ENCODE data around the gene SEMA3B.
"Not testable (repeated sequence)": the region's sequence is repeated elsewhere in the genome, so short reads cannot be mapped to it uniquely, and the experiment has no call there.

SEMA3B gene

DNA sequence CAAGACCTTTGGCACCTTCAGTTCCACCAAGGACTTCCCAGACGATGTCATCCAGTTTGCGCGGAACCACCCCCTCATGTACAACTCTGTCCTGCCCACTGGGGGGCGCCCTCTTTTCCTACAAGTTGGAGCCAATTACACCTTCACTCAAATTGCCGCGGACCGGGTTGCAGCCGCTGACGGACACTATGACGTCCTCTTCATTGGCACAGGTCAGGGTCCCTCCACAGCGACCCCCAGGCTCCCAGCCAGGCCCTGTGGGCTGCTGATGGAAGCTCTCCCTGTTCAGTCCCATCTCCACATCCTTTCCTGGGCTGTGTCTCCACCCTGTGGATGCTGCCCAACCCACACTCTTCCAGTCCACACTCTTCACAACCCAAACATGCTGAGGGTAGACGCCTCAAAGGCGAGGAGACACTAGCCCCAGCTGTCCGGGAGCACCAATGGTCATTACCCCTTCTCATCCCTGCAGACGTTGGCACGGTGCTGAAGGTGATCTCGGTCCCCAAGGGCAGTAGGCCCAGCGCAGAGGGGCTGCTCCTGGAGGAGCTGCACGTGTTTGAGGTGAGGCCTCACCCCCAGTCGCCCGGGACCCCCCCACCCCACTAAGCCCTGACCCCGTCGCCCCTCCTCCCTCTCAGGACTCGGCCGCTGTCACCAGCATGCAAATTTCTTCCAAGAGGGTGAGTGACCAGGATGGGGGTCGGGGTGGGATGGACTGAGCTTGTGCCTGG lies 5.6 kb downstream of the SEMA3B start:
- 12% methylated on average over 22 of the region's 26 CpGs for WGBS
- Histone ChIP-seq H3K9ac (ENCODE audit: low read depth, low read length) (no peak overlapping the region), H3K9me3 (ENCODE audit: insufficient read depth, low read depth, low read length) (no peaks in the 10 kb centered on the region), H3K4me3 (ENCODE audit: low read length) (peak overlapping the region; percentile 54), H3K27ac (ENCODE audit: low read depth, low read length) (no peak overlapping the region), H3K4me1 (ENCODE audit: insufficient read depth, low read length) (peaks cover 8% of the 10 kb centered on the region), H3K27me3 (ENCODE audit: insufficient read depth, low read length) (peaks cover 44% of the 10 kb centered on the region), H3K36me3 (ENCODE audit: insufficient read depth, low read length) (no peaks in the 10 kb centered on the region)

DNA sequence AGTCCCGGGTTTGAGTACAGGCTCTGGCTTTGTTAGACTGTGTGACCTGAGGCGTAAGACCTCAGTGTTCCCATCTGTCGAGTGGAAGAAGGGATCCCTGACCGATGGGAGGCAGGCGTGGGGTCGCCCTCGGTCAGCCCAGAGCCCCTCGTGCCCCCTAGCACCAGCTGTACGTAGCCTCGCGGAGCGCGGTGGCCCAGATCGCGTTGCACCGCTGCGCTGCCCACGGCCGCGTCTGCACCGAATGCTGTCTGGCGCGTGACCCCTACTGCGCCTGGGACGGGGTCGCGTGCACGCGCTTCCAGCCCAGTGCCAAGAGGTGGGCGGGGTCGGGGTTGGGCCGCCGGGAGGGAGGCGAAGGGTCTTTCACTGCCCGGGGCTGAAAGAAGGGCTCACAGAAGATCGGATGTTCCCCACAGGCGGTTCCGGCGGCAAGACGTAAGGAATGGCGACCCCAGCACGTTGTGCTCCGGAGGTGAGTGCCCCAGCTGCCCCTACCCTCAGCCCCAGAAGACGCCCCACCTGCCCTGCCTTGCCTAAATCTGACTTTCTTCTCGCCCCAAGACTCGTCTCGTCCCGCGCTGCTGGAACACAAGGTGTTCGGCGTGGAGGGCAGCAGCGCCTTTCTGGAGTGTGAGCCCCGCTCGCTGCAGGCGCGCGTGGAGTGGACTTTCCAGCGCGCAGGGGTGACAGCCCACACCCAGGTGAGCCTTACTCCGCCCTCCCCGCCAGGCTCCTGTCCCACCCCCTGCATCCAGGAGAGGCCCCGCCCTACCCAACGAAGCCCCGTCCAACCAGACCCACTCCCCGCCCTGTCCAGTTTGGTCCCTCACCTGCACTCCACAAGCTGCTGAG lies 6.4 kb downstream of the SEMA3B start:
- H3K27me3 ChIP-seq (ENCODE audit: insufficient read depth, low read length): peaks cover 44% of the 10 kb centered on the region
- H3K27ac ChIP-seq (ENCODE audit: low read depth, low read length): no peak overlapping the region
- peak overlapping the region; percentile 54 for H3K4me3 ChIP-seq (ENCODE audit: low read length)
- peak overlapping the region; percentile 24; the same call in 1 of the 2 replicates for H3K9ac ChIP-seq (ENCODE audit: low read depth, low read length)
- H3K36me3 ChIP-seq (ENCODE audit: insufficient read depth, low read length): no peaks in the 10 kb centered on the region
- WGBS: 7% methylated on average over 65 of the region's 65 CpGs
- H3K4me1 ChIP-seq (ENCODE audit: insufficient read depth, low read length): peaks cover 2% of the 10 kb centered on the region; the same call in 1 of the 2 replicates
- H3K9me3 ChIP-seq (ENCODE audit: insufficient read depth, low read depth, low read length): no peaks in the 10 kb centered on the region

DNA sequence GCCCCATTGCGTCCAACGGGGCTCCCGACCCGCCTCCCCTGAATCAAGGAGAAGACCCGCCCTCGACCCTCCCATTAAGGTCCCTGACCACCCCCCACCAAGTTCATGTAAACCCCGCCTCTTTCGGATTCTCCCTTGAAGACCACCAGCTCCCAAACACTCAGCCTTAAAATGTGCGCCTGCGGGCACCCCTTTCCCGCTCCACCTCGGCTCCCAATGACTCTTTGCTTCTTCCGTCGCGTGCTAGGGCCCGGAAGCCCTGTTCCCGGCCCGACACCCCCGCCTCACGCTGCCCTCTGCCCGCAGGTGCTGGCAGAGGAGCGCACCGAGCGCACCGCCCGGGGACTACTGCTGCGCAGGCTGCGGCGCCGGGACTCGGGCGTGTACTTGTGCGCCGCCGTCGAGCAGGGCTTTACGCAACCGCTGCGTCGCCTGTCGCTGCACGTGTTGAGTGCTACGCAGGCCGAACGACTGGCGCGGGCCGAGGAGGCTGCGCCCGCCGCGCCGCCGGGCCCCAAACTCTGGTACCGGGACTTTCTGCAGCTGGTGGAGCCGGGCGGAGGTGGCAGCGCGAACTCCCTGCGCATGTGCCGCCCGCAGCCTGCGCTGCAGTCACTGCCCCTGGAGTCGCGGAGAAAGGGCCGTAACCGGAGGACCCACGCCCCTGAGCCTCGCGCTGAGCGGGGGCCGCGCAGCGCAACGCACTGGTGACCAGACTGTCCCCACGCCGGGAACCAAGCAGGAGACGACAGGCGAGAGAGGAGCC lies 7.2 kb downstream of the SEMA3B start:
- H3K36me3 ChIP-seq (ENCODE audit: insufficient read depth, low read length): no peaks in the 10 kb centered on the region
- no peak overlapping the region for H3K27ac ChIP-seq (ENCODE audit: low read depth, low read length)
- peaks cover 44% of the 10 kb centered on the region for H3K27me3 ChIP-seq (ENCODE audit: insufficient read depth, low read length)
- H3K9ac ChIP-seq (ENCODE audit: low read depth, low read length): no peak overlapping the region
- no peaks in the 10 kb centered on the region for H3K9me3 ChIP-seq (ENCODE audit: insufficient read depth, low read depth, low read length)
- H3K4me1 ChIP-seq (ENCODE audit: insufficient read depth, low read length): peaks cover 2% of the 10 kb centered on the region; the same call in 1 of the 2 replicates
- WGBS: 82% methylated on average over 79 of the region's 79 CpGs
- H3K4me3 ChIP-seq (ENCODE audit: low read length): peak overlapping the region; percentile 54

DNA sequence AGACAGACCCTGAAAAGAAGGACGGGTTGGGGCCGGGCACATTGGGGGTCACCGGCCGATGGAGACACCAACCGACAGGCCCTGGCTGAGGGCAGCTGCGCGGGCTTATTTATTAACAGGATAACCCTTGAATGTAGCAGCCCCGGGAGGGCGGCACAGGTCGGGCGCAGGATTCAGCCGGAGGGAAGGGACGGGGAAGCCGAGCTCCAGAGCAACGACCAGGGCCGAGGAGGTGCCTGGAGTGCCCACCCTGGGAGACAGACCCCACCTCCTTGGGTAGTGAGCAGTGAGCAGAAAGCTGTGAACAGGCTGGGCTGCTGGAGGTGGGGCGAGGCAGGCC lies 7.8 kb downstream of the SEMA3B start:
- peaks cover 44% of the 10 kb centered on the region for H3K27me3 ChIP-seq (ENCODE audit: insufficient read depth, low read length)
- no peak overlapping the region for H3K4me3 ChIP-seq (ENCODE audit: low read length)
- 94% methylated on average over 17 of the region's 17 CpGs for WGBS
- no peak overlapping the region for H3K9ac ChIP-seq (ENCODE audit: low read depth, low read length)
- peaks cover 2% of the 10 kb centered on the region; the same call in 1 of the 2 replicates for H3K4me1 ChIP-seq (ENCODE audit: insufficient read depth, low read length)
- no peak overlapping the region for H3K27ac ChIP-seq (ENCODE audit: low read depth, low read length)
- H3K9me3 ChIP-seq (ENCODE audit: insufficient read depth, low read depth, low read length): no peaks in the 10 kb centered on the region
- H3K36me3 ChIP-seq (ENCODE audit: insufficient read depth, low read length): no peaks in the 10 kb centered on the region

DNA sequence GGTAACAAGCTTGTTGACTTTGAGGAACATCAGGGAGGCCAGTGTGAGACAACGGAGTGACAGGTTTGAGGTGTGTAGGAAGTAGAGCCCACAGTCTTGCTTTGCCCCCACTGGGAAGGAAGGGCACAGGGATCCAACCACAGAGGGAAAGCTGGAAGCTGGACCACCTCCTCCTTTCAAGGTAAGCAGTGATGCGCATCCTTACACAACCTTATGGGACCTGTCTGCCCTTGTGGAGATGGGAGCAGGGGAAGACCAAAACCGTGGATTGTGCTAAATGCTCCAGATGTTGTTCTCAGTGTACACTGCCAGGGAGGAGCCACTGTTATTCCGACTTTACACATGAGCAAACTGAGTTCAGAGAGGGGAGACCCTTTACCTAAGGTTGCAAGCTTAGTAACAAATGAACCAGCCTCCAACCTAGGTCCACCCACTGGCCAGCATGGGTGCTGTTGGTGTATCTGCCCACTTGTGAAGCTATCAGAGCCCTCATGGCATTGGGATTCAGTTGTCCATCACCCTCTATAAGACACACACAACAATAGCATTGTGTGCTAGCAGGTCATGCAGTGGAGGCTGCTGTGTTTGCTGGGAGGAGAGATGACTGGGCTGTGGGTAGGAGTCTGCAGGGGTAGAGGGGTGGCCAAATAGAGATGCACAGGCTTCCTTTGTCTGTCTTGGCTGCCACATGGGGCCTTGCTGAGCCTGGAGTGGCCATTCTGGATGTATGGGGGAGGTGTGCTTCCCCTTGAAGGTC lies 9.4 kb downstream of the SEMA3B start:
- 92% methylated on average over 4 of the region's 4 CpGs for WGBS
- no peak overlapping the region for H3K9ac ChIP-seq (ENCODE audit: low read depth, low read length)
- H3K4me1 ChIP-seq (ENCODE audit: insufficient read depth, low read length): no peaks in the 10 kb centered on the region
- H3K27me3 ChIP-seq (ENCODE audit: insufficient read depth, low read length): peaks cover 40% of the 10 kb centered on the region
- H3K9me3 ChIP-seq (ENCODE audit: insufficient read depth, low read depth, low read length): no peaks in the 10 kb centered on the region
- no peaks in the 10 kb centered on the region for H3K36me3 ChIP-seq (ENCODE audit: insufficient read depth, low read length)
- H3K27ac ChIP-seq (ENCODE audit: low read depth, low read length): no peak overlapping the region
- H3K4me3 ChIP-seq (ENCODE audit: low read length): no peak overlapping the region

DNA sequence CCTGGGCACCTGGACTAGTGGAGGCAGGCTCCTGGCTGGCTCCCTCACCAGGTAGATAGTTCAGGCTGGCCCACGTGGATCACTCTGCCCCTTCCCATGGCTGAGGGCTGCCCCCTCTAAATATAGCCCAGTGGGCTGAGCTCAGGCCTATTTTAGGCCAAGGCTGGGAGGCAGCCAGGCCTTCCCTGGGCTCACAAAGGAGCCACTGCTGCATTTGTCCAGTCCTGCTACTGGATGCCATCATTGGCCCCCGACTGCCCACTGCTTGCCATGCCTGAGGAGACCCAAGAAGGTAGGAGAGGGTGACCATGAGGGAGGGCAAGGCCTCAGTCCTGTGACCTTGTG lies 9.9 kb downstream of the SEMA3B start, which contains the start of gene LSMEM2:
Gene LSMEM2 (plus strand): TSS at position 208 of the 345 bp plus-strand sequence. CDS start 27 bp downstream, at position 235.
- peaks cover 35% of the 10 kb centered on the region for H3K27me3 ChIP-seq (ENCODE audit: insufficient read depth, low read length)
- no peaks in the 10 kb centered on the region for H3K4me1 ChIP-seq (ENCODE audit: insufficient read depth, low read length)
- H3K4me3 ChIP-seq (ENCODE audit: low read length): no peak within 1 kb of the TSS
- H3K27ac ChIP-seq (ENCODE audit: low read depth, low read length): no peak within 1 kb of the TSS
- WGBS: 84% methylated on average over 2 of the region's 2 CpGs
- H3K36me3 ChIP-seq (ENCODE audit: insufficient read depth, low read length): no peaks in the 10 kb centered on the region
- no peak within 1 kb of the TSS for H3K9ac ChIP-seq (ENCODE audit: low read depth, low read length)
- no peaks in the 10 kb centered on the region for H3K9me3 ChIP-seq (ENCODE audit: insufficient read depth, low read depth, low read length)

DNA sequence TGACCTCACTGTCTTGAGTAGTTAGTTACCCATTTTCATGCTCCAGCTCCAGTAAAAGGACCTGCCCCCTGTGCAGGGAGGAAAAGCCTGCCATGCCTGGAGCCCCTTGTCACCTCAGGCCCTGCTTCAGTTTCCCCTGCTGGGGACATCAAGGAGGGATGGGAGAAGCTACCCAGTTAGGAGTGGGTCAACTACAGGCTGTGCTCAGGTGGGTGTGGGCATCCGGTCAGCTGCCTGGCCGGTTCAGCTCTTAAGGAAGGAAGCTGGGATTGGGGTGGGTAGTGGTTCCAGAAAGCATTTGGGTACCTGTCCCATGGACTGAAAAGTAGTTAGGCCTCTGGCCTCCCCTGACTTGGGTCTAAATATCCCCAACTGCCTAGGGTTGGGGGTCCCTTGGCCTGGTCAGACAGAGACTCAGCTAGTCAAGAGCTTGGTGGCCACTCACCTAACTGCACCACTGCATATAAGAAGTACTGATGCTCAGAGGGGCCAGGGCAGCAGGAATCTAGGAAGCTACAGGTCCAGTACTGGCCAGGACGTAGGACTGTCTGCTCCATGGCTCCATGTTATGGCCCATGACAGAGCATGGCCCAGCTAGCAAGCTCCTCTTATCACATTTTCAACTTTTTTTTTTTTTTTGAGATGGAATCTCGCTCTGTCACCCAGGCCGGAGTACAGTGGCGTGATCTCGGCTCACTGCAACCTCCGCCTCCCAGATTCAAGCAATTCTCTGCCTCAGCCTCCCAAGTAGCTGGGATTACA lies 10.5 kb downstream of the SEMA3B start:
- 95% methylated on average over 8 of the region's 8 CpGs for WGBS
- Histone ChIP-seq H3K36me3 (ENCODE audit: insufficient read depth, low read length) (no peaks in the 10 kb centered on the region), H3K9me3 (ENCODE audit: insufficient read depth, low read depth, low read length) (no peaks in the 10 kb centered on the region), H3K9ac (ENCODE audit: low read depth, low read length) (no peak overlapping the region), H3K27me3 (ENCODE audit: insufficient read depth, low read length) (peaks cover 29% of the 10 kb centered on the region), H3K4me1 (ENCODE audit: insufficient read depth, low read length) (no peaks in the 10 kb centered on the region), H3K27ac (ENCODE audit: low read depth, low read length) (no peak overlapping the region), H3K4me3 (ENCODE audit: low read length) (no peak overlapping the region)

DNA sequence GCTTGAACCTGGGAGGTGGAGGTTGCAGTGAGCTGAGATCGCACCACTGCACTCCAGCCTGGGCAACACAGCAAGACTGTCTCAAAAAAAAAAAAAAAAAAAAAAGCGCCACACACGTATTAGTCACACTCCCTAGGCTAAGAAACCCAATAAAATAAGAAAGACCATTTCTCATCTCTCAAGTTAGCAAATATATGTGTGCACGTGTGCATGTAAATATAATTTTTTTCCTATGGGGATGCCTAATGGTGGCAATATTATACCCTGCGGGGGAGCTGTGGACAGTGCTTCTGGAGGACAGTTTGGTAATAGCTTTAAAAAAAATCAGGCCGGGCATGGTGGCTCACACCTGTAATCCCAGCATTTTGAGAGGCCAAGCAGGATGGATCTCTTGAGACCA lies 15.2 kb downstream of the SEMA3B start:
- H3K4me1 ChIP-seq (ENCODE audit: insufficient read depth, low read length); H3K9ac ChIP-seq (ENCODE audit: low read depth, low read length); H3K9me3 ChIP-seq (ENCODE audit: insufficient read depth, low read depth, low read length); H3K4me3 ChIP-seq (ENCODE audit: low read length); H3K27me3 ChIP-seq (ENCODE audit: insufficient read depth, low read length); H3K27ac ChIP-seq (ENCODE audit: low read depth, low read length): not testable (repeated sequence)
- WGBS: 96% methylated on average over 4 of the region's 6 CpGs
- peaks cover 29% of the 10 kb centered on the region for H3K36me3 ChIP-seq (ENCODE audit: insufficient read depth, low read length)

DNA sequence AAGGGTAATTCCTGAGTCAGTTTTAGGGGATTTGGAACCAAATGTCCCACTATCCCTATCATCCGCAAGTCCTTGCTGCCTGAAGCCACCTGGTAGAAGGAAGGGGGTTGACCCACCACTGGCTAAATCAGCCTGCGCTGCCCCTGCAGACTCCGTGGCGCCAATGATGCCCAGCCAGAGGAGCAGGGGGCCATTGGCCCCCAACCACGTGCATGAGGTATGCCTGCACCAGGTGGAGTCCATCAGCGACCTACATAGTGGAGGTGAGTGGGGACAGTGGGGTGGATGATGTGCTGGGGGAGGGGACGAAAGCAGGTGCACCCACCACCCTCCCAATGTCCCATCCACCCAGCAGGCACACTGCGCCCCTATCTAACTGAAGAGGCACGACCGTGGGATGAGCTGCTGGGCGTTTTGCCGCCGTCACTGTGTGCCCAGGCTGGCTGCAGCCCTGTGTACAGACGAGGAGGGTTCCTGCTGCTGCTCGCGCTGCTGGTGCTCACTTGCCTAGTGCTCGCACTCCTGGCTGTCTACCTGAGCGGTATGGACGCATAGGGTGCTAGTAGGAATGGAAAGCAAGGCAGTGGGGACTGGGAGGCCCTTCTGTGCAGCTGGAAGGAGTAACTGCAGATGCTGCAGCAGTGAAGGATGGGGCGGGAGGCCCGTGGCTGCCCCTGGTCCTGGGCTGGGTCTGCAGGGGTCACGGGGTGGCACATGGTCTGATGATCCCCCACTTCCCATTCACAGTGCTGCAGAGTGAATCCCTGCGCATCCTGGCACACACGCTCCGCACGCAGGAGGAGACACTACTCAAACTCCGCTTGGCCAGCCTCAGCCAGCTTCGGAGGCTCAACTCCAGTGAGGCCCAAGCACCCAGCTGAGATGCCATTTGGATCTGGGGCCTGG lies 17.6 kb downstream of the SEMA3B start:
- H3K27ac ChIP-seq (ENCODE audit: low read depth, low read length): no peak overlapping the region
- H3K36me3 ChIP-seq (ENCODE audit: insufficient read depth, low read length): peaks cover 45% of the 10 kb centered on the region
- no peaks in the 10 kb centered on the region for H3K27me3 ChIP-seq (ENCODE audit: insufficient read depth, low read length)
- no peaks in the 10 kb centered on the region for H3K4me1 ChIP-seq (ENCODE audit: insufficient read depth, low read length)
- H3K9ac ChIP-seq (ENCODE audit: low read depth, low read length): no peak overlapping the region
- no peaks in the 10 kb centered on the region for H3K9me3 ChIP-seq (ENCODE audit: insufficient read depth, low read depth, low read length)
- no peak overlapping the region for H3K4me3 ChIP-seq (ENCODE audit: low read length)
- WGBS: 93% methylated on average over 27 of the region's 28 CpGs
